NCI-H2171 treated with DMSO at 0.1 percent for 48 hours (cell line): ENCODE measurements around the gene PEAK3.

ENCODE experiments used
- DNase-seq: peaks from one replicate; lab custom pipeline; 2025; lab: John Stamatoyannopoulos, UW

The PEAK3 gene

GRCh38 chr19:2315818-2316353 is 33.9 kb upstream of the PEAK3 start:
- no peak for DNase-seq

- no peak for DNase-seq
Measured at GRCh38 chr19:2315121-2315817, 33.3 kb upstream of the PEAK3 start.

GRCh38 chr19:2312820-2313501 is 31.0 kb upstream of the PEAK3 start:
- DNase-seq: peak; percentile 85

GRCh38 chr19:2311093-2311492 is 29.1 kb upstream of the PEAK3 start:
- DNase-seq: no peak

GRCh38 chr19:2309734-2310362 is 27.9 kb upstream of the PEAK3 start:
- DNase-seq: peak; percentile 90

- peak; percentile 34 for DNase-seq
Measured at GRCh38 chr19:2308114-2308556, 26.2 kb upstream of the PEAK3 start, which contains the start of gene LINGO3. Gene LINGO3 (minus strand): TSS chr19:2308154. CDS start chr19:2291776, 16,378 bp downstream.

GRCh38 chr19:2307518-2308012 is 25.6 kb upstream of the PEAK3 start:
- DNase-seq: no peak

- no peak for DNase-seq
Measured at GRCh38 chr19:2306971-2307370, 25.0 kb upstream of the PEAK3 start.

GRCh38 chr19:2306281-2306806 is 24.4 kb upstream of the PEAK3 start:
- DNase-seq: no peak

- DNase-seq: no peak
Measured at GRCh38 chr19:2305452-2306280, 23.7 kb upstream of the PEAK3 start.

- no peak for DNase-seq
Measured at GRCh38 chr19:2303211-2303798, 21.3 kb upstream of the PEAK3 start.

GRCh38 chr19:2302319-2303210 is 20.6 kb upstream of the PEAK3 start:
- no peak for DNase-seq

- no peak for DNase-seq
Measured at GRCh38 chr19:2300533-2300932, 18.6 kb upstream of the PEAK3 start.

GRCh38 chr19:2296141-2296540 is 14.2 kb upstream of the PEAK3 start:
- DNase-seq: no peak

- peak; percentile 74 for DNase-seq
Measured at GRCh38 chr19:2294687-2295335, 12.8 kb upstream of the PEAK3 start.

- DNase-seq: no peak
Measured at GRCh38 chr19:2291185-2291751, 9.3 kb upstream of the PEAK3 start.

- peak; percentile 47 for DNase-seq
Measured at GRCh38 chr19:2290441-2291184, 8.6 kb upstream of the PEAK3 start.

GRCh38 chr19:2289714-2290435 is 7.9 kb upstream of the PEAK3 start:
- DNase-seq: no peak
